Measurements from ENCODE around the gene RAB36. TPM values are rescaled to one million over a fixed set of nuclear protein-coding genes. Genes with fewer than 3 reads are reported as not detected.

The RAB36 gene
- total RNA-seq, 2 experiments from 2014 or later, result 0.33 TPM; not detected in 1

DNA sequence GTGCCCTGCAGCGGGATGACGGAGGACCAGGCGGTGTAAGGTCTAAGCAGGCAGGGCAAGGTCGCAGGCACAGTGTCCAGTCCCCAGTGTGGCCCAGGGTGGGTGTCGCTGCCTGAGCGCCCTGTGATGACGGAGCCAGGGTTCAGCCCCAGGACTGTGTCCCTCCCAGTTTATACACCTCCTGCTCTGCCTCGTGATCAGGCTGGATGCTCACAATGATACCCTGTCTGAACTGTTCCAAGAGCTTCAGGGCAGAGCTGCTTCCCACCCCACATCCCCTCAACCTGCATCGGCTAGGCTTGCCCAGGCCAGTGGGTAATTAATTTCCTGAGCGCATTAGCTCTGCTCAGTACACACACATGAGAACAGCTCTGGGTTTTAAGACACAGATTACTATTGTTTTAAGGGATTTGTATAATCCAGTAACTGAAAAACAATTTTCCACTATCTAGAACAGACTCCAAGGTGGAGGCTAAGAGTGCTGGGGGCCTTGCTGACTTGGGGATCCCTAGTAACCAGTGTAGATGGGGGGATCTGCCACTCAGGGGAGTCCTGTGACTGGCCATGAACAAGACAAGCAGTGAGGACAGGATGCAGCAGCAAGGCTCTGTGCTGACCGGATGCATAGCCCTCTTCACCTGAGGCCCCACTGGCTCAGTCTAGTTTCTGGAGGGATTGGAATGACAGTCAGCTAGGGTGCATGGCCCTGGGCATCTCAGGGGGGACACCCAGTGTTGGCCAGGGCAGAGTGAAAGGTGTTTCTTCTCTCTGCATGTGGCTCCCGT lies 40.9 kb upstream of the RAB36 start:
- POLR2A ChIA-PET, result interaction anchor here (1.3 kb wide), 1 partner anchor 9 kb away, joined by 3 read pairs; no protein-coding TSS in a partner anchor
- CTCF ChIA-PET, result no interaction called here
- Mint-ChIP-seq H3K4me3 (no peak overlapping the region), H3K27ac (no peak overlapping the region), H3K27me3 (no peaks in the 10 kb centered on the region), H3K36me3 (ENCODE audit: low read depth) (no peaks in the 10 kb centered on the region), H3K4me1 (no peaks in the 10 kb centered on the region), H3K9me3 (no peaks in the 10 kb centered on the region)
- no peak for DNase-seq

- Mint-ChIP-seq H3K27ac (no peak overlapping the region), H3K4me1 (no peaks in the 10 kb centered on the region), H3K9me3 (no peaks in the 10 kb centered on the region), H3K4me3 (no peak overlapping the region), H3K27me3 (no peaks in the 10 kb centered on the region), H3K36me3 (ENCODE audit: low read depth) (no peaks in the 10 kb centered on the region)
- no peak for DNase-seq
- ChIA-PET CTCF (no interaction called here), POLR2A (no interaction called here)
Observed at GRCh38 chr22:23105304-23105703, 40.0 kb upstream of the RAB36 start.

DNA sequence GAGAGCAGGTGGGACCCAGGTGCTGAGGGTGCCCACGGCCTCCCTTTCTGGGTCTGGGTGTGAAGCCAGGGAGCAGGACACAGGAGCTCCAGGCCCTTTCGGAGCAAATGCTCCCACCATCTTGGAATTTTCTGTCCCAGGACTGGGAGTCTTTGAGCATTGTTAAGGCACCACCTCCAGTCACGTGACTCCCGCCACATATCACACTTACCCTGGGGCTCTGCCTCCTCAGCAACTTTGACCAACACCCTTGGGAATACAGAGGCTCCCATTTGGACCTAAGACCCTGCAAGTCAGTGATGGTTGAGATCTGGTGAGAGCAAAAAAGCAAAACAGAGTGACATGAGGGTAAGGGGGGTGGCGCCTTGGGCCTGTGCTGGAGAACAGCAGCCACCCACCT lies 39.4 kb upstream of the RAB36 start:
- H3K27me3 Mint-ChIP-seq, result no peaks in the 10 kb centered on the region
- CTCF ChIA-PET, result no interaction called here
- H3K36me3 Mint-ChIP-seq (ENCODE audit: low read depth), result no peaks in the 10 kb centered on the region
- no peak for DNase-seq
- H3K4me1 Mint-ChIP-seq, result no peaks in the 10 kb centered on the region
- H3K4me3 Mint-ChIP-seq, result no peak overlapping the region
- no peak overlapping the region for H3K27ac Mint-ChIP-seq
- H3K9me3 Mint-ChIP-seq, result no peaks in the 10 kb centered on the region
- POLR2A ChIA-PET, result no interaction called here

- DNase-seq, result no peak
- no peak overlapping the region for H3K4me3 Mint-ChIP-seq
- no peaks in the 10 kb centered on the region for H3K9me3 Mint-ChIP-seq
- H3K4me1 Mint-ChIP-seq, result no peaks in the 10 kb centered on the region
- H3K27me3 Mint-ChIP-seq, result no peaks in the 10 kb centered on the region
- no peaks in the 10 kb centered on the region for H3K36me3 Mint-ChIP-seq (ENCODE audit: low read depth)
- H3K27ac Mint-ChIP-seq, result no peak overlapping the region
- ChIA-PET POLR2A (no interaction called here), CTCF (no interaction called here)
Observed at GRCh38 chr22:23106344-23106743, 38.9 kb upstream of the RAB36 start.

GRCh38 chr22:23106906-23107367 lies 38.3 kb upstream of the RAB36 start:
- Mint-ChIP-seq H3K4me3 (no peak overlapping the region), H3K36me3 (ENCODE audit: low read depth) (no peaks in the 10 kb centered on the region), H3K4me1 (no peaks in the 10 kb centered on the region), H3K27me3 (no peaks in the 10 kb centered on the region), H3K9me3 (no peaks in the 10 kb centered on the region), H3K27ac (no peak overlapping the region)
- no peak for DNase-seq
- ChIA-PET CTCF (no interaction called here), POLR2A (no interaction called here)

GRCh38 chr22:23107487-23108248 lies 37.6 kb upstream of the RAB36 start:
- ChIA-PET POLR2A (no interaction called here), CTCF (no interaction called here)
- no peaks in the 10 kb centered on the region for H3K27me3 Mint-ChIP-seq
- H3K36me3 Mint-ChIP-seq (ENCODE audit: low read depth), result no peaks in the 10 kb centered on the region
- H3K4me3 Mint-ChIP-seq, result no peak overlapping the region
- no peak overlapping the region for H3K27ac Mint-ChIP-seq
- H3K4me1 Mint-ChIP-seq, result no peaks in the 10 kb centered on the region
- no peaks in the 10 kb centered on the region for H3K9me3 Mint-ChIP-seq
- DNase-seq, result no peak

GRCh38 chr22:23108249-23109078 lies 36.8 kb upstream of the RAB36 start:
- no peak for DNase-seq
- Mint-ChIP-seq H3K9me3 (no peaks in the 10 kb centered on the region), H3K27ac (no peak overlapping the region), H3K4me3 (no peak overlapping the region), H3K27me3 (peaks cover 2% of the 10 kb centered on the region), H3K36me3 (ENCODE audit: low read depth) (no peaks in the 10 kb centered on the region), H3K4me1 (no peaks in the 10 kb centered on the region)
- POLR2A ChIA-PET, result no interaction called here
- CTCF ChIA-PET, result no interaction called here

GRCh38 chr22:23109079-23109347 lies 36.3 kb upstream of the RAB36 start:
- Mint-ChIP-seq H3K4me1 (no peaks in the 10 kb centered on the region), H3K27ac (no peak overlapping the region), H3K4me3 (no peak overlapping the region), H3K36me3 (ENCODE audit: low read depth) (no peaks in the 10 kb centered on the region), H3K27me3 (peaks cover 2% of the 10 kb centered on the region), H3K9me3 (no peaks in the 10 kb centered on the region)
- no peak for DNase-seq
- CTCF ChIA-PET, result no interaction called here
- POLR2A ChIA-PET, result no interaction called here

DNA sequence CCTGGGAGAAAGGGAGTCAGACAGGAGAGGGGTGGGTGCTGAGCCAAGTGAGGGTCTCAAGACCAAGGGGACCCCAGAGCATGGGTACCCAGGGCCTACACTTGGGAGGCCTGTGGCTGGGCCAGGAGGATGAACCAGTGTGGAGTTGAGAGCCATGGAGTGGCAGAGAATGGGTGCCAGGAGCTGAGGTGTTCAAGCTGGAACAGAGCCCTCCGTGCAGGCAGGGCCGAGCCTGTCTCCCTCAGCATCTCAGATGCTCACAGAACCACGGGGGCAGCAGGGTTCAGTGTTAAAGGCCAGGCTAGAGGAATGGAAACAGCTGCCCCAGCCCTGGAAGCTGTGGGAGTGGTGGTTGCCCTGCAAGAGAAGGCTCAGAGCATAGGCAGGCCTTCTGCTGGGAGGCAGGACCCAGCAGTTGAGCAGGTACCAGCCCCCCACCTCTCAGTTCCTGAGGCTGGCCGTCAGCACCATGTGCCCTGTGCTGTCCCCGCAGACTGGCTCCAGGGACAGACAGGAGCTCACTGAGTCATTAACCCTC lies 35.8 kb upstream of the RAB36 start:
- no peak for DNase-seq
- Mint-ChIP-seq H3K27ac (no peak overlapping the region), H3K9me3 (no peaks in the 10 kb centered on the region), H3K4me1 (no peaks in the 10 kb centered on the region), H3K36me3 (ENCODE audit: low read depth) (no peaks in the 10 kb centered on the region), H3K27me3 (peaks cover 2% of the 10 kb centered on the region), H3K4me3 (no peak overlapping the region)
- ChIA-PET POLR2A (no interaction called here), CTCF (no interaction called here)

GRCh38 chr22:23110190-23110921 lies 34.9 kb upstream of the RAB36 start:
- ChIA-PET POLR2A (no interaction called here), CTCF (no interaction called here)
- Mint-ChIP-seq H3K27me3 (peaks cover 2% of the 10 kb centered on the region), H3K9me3 (no peaks in the 10 kb centered on the region), H3K4me3 (no peak overlapping the region), H3K27ac (no peak overlapping the region), H3K4me1 (no peaks in the 10 kb centered on the region), H3K36me3 (ENCODE audit: low read depth) (no peaks in the 10 kb centered on the region)
- DNase-seq, result no peak

DNA sequence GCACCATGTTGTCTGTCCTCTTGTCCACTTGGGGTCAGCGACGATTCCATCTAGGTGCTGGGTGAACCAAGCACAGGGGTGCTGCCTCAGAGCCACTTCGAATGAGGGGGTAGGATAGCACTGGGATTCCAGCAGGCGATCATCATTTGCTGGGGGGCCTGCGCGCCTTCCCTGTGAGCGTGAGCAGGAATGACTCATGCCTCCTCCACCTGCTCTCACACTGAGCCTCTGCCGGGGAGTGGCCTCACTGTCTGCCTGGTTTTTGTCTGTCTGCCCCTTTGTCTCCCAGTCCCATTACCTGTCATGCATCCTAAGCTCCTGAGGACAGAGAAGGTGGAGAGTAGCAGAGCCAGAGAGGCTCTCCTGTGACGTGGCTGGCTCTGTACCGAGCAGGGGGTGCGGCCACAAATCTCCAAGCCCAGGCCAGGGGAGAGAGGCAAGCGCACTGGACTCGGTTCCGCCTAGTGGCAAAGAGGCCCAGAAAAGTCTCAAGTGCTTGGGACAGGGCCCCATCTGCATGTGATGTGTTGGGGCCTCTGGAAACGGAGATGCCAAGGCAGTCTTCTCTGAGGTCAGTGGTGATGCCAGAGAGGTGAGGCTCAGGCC lies 34.3 kb upstream of the RAB36 start:
- no peaks in the 10 kb centered on the region for H3K9me3 Mint-ChIP-seq
- H3K27ac Mint-ChIP-seq, result no peak overlapping the region
- CTCF ChIA-PET, result no interaction called here
- H3K4me3 Mint-ChIP-seq, result no peak overlapping the region
- peaks cover 2% of the 10 kb centered on the region for H3K27me3 Mint-ChIP-seq
- no peaks in the 10 kb centered on the region for H3K4me1 Mint-ChIP-seq
- no peak for DNase-seq
- POLR2A ChIA-PET, result no interaction called here
- H3K36me3 Mint-ChIP-seq (ENCODE audit: low read depth), result no peaks in the 10 kb centered on the region

DNA sequence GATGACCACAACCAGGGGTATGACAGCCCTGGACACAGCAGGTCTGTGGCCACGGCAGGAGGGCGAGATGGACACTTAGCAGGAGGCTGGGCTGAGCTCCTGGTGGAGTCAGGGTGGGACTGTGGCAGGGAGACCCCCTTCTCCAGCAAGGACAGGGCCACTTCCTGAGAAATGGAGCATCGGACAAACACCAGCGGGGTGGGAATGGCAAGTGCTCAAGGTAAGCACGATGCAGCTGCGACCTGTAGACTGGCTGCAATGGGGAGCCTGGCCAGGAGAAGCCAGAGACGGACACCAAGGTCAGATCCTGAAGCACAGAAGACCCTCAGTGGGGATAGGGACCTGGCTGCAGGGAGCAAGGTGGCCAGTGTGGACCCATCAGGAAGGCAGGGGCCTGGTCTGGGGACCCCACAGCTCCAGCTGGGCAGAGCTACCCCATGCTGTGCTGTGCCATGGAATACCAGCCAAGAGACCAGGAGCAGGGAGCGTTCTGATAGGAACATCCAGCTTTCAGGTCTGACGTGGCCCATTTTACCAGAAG lies 32.7 kb upstream of the RAB36 start:
- Mint-ChIP-seq H3K36me3 (ENCODE audit: low read depth) (no peaks in the 10 kb centered on the region), H3K27ac (no peak overlapping the region), H3K4me1 (no peaks in the 10 kb centered on the region), H3K4me3 (no peak overlapping the region), H3K27me3 (peaks cover 2% of the 10 kb centered on the region), H3K9me3 (no peaks in the 10 kb centered on the region)
- DNase-seq, result no peak
- CTCF ChIA-PET, result no interaction called here
- POLR2A ChIA-PET, result interaction anchor here (1.2 kb wide), 1 partner anchor 166 kb away, joined by 3 read pairs; no protein-coding TSS in a partner anchor

Data from activated CD4-positive, alpha-beta memory T cell treated with anti-CD3 and anti-CD28 coated beads, Interleukin-2, amount 10 ng/mL, durations not matched to agents 7 days and 5 days (primary cell).